ENCODE measurements around the gene ASXL1. TPM values are rescaled to one million over a fixed set of nuclear protein-coding genes. Genes with fewer than 3 reads are reported as not detected.

The ASXL1 gene
- total RNA-seq, 4 donors from 2014 or later = 69.2 to 139 (median 104) TPM

DNA sequence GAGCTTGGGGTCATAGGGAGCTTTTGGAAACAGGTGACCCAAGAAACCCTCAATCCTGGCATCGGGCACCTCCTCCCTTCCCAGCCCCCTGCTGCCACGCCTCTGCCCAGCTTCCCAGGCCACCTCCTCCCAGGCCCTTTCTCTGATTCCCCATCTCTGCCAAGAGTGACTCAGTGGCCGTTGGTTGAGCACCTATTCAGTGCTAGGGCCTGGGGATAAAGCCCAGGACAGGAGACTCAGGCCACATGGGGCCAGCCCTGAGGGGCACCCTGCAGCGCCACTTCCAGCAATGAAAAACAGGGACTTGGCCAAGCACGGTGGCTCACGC is 110.1 kb downstream of the ASXL1 start:
- no peak for DNase-seq (ENCODE audit: low spot score)
- no peak for ATAC-seq (ENCODE audit: low FRiP score)
- no peak for TF ChIP-seq CTCF (IDR thresholded peaks at IDR 0.05)

GRCh38 chr20:32468860-32469259 is 110.7 kb downstream of the ASXL1 start:
- TF ChIP-seq CTCF (IDR thresholded peaks at IDR 0.05) = no peak
- ATAC-seq (ENCODE audit: low FRiP score) = no peak
- no peak for DNase-seq (ENCODE audit: low spot score)

DNA sequence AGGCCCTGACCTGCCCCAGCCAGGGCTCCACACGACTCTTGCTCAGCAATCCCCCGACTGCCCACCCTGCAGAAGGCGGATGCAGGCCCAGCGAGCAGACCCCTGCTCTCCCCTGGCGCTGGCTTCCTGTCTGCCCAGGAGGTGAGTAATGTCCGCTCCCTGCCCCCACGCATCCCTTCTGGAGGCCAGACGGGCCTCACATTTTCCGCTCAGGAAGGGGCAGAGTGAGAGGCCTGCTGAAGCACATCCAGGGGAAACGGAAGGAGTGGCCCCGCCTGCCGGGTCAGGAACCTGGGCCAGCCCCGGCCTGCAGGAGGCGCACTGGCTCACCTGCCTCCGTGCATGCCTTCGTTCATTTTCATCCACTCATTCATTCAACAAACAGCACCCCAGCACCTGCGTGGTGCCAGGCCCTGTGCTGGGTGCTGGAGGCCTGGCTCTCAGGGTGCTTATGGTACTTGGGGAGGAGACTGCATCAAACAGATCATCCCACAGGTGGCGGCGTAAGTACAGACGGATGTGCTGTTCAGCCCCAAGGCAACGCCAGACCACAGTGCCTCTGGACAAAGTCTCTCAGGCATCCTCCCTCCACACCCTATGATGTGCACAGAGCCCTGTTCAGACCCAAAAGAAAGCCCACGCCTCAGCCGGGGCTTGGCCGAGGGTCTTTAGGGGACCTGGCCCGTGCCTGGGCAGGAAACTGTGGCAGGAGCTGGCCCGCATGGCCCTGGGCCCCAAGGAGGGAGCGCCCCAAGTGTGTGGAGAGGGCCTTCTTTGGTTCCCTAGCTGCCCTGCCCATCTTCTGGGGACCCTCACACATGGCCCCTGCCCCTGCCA is 112.1 kb downstream of the ASXL1 start:
- TF ChIP-seq CTCF (IDR thresholded peaks at IDR 0.05) = no peak
- peak; percentile 18 for ATAC-seq (ENCODE audit: low FRiP score)
- no peak for DNase-seq (ENCODE audit: low spot score)

GRCh38 chr20:32470940-32471339 is 112.8 kb downstream of the ASXL1 start:
- DNase-seq (ENCODE audit: low spot score) = no peak
- ATAC-seq (ENCODE audit: low FRiP score) = no peak
- no peak for TF ChIP-seq CTCF (IDR thresholded peaks at IDR 0.05)

DNA sequence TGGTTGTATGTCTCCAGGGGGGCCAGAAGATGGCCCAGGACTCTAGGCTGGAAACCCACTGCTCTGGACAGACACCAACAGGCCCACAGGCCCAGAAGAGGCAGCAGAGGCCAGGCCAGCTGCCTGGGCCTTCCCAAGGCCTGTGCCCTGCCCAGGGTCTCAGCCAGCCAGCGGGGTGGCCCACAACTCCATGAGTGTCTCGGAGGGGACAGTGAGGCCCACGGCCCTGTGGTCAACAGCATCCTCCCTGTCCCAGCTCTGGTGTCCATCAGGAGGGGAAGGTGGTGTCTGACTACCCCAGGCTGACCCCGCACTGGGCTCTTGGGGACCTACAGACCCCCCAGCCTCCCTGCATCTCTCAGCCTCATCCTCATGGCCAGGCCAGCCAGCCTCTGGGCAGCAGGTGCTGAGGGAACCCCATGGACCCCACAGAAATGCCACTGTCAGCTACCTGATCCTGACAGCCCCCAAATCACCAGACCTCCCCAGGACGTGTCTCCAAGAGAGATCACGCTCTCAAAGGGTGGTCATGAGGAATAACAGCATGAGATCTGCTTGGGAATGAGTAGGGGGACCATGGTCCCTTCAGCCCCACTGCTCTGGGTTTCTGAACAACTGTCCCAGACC is 114.6 kb downstream of the ASXL1 start:
- no peak for ATAC-seq (ENCODE audit: low FRiP score)
- DNase-seq (ENCODE audit: low spot score) = no peak
- no peak for TF ChIP-seq CTCF (IDR thresholded peaks at IDR 0.05)

- DNase-seq (ENCODE audit: low spot score) = no peak
- TF ChIP-seq CTCF (IDR thresholded peaks at IDR 0.05) = no peak
Measured at GRCh38 chr20:32473231-32474008, 115.3 kb downstream of the ASXL1 start.

More at GRCh38 chr20:32473231-32474008, 115.3 kb downstream of the ASXL1 start:
- no peak for ATAC-seq (ENCODE audit: low FRiP score)

All from omental fat pad (tissue), 4 donors.